Measurements from ENCODE around the gene PDXDC1. TPM values are rescaled to one million over a fixed set of nuclear protein-coding genes. Genes with fewer than 3 reads are reported as not detected.
A peak's percentile ranks its signal among the peaks of the same experiment; 100 is the strongest.
"Not testable (repeated sequence)": the region's sequence is repeated elsewhere in the genome, so short reads cannot be mapped to it uniquely, and the experiment has no call there.

The PDXDC1 gene
- total and polyA plus RNA-seq, 4 donors: 51.4 to 88.1 (median 70.5) TPM

- Histone ChIP-seq H3K27me3 (ENCODE audit: control insufficient read depth in 1 of 2, insufficient read depth in 2 of 2, low read length in 1 of 2) (no peaks in the 10 kb centered on the region), H3K9me3 (ENCODE audit: control insufficient read depth, low read length) (no peaks in the 10 kb centered on the region), H3K4me1 (ENCODE audit: control insufficient read depth in 1 of 2, insufficient read depth in 2 of 2, low read length in 2 of 2) (no peaks in the 10 kb centered on the region), H3K27ac (ENCODE audit: low read depth in 1 of 2, low read length in 2 of 2) (no peak overlapping the region), H3K4me3 (ENCODE audit: low read length in 2 of 2) (no peak overlapping the region), H3K36me3 (ENCODE audit: control insufficient read depth in 1 of 2, insufficient read depth in 2 of 2, low read length in 1 of 2) (no peaks in the 10 kb centered on the region)
- ATAC-seq (ENCODE audit: low FRiP score) (no peak), DNase-seq (no peak)
- WGBS, 2 donors: 89 to 97% methylated on average over 3 of the region's 3 CpGs
- intact Hi-C loops (cut with DNase I): no loop called here
Observed at GRCh38 chr16:15049581-15050180, 74.9 kb downstream of the PDXDC1 start.

GRCh38 chr16:15050440-15050839 lies 75.6 kb downstream of the PDXDC1 start:
- intact Hi-C loops (cut with DNase I); H3K27me3 ChIP-seq (ENCODE audit: control insufficient read depth in 1 of 2, insufficient read depth in 2 of 2, low read length in 1 of 2); H3K9me3 ChIP-seq (ENCODE audit: control insufficient read depth, low read length); H3K36me3 ChIP-seq (ENCODE audit: control insufficient read depth in 1 of 2, insufficient read depth in 2 of 2, low read length in 1 of 2); H3K27ac ChIP-seq (ENCODE audit: low read depth in 1 of 2, low read length in 2 of 2); H3K4me1 ChIP-seq (ENCODE audit: control insufficient read depth in 1 of 2, insufficient read depth in 2 of 2, low read length in 2 of 2); H3K4me3 ChIP-seq (ENCODE audit: low read length in 2 of 2); DNase-seq; ATAC-seq (ENCODE audit: low FRiP score): not testable (repeated sequence)
- 97 to 100% methylated on average over 1 of the region's 1 CpG for WGBS, 2 donors

GRCh38 chr16:15051387-15051951 lies 76.6 kb downstream of the PDXDC1 start:
- H3K9me3 ChIP-seq (ENCODE audit: control insufficient read depth, low read length): no peaks in the 10 kb centered on the region
- no peaks in the 10 kb centered on the region for H3K4me1 ChIP-seq (ENCODE audit: control insufficient read depth in 1 of 2, insufficient read depth in 2 of 2, low read length in 2 of 2)
- no peak overlapping the region for H3K4me3 ChIP-seq (ENCODE audit: low read length in 2 of 2)
- H3K27ac ChIP-seq (ENCODE audit: low read depth in 1 of 2, low read length in 2 of 2): no peak overlapping the region
- H3K27me3 ChIP-seq (ENCODE audit: control insufficient read depth in 1 of 2, insufficient read depth in 2 of 2, low read length in 1 of 2): no peaks in the 10 kb centered on the region
- H3K36me3 ChIP-seq (ENCODE audit: control insufficient read depth in 1 of 2, insufficient read depth in 2 of 2, low read length in 1 of 2): no peaks in the 10 kb centered on the region
- intact Hi-C loops (cut with DNase I): no loop called here
- no peak for DNase-seq
- WGBS, 2 donors: 95 to 97% methylated on average over 9 of the region's 9 CpGs
- no peak for ATAC-seq (ENCODE audit: low FRiP score)

- 81 to 82% methylated on average over 10 of the region's 10 CpGs for WGBS, 2 donors
- intact Hi-C loops (cut with DNase I): no loop called here
- Histone ChIP-seq H3K9me3 (ENCODE audit: control insufficient read depth, low read length) (no peaks in the 10 kb centered on the region), H3K27me3 (ENCODE audit: control insufficient read depth in 1 of 2, insufficient read depth in 2 of 2, low read length in 1 of 2) (no peaks in the 10 kb centered on the region), H3K27ac (ENCODE audit: low read depth in 1 of 2, low read length in 2 of 2) (no peak overlapping the region), H3K36me3 (ENCODE audit: control insufficient read depth in 1 of 2, insufficient read depth in 2 of 2, low read length in 1 of 2) (no peaks in the 10 kb centered on the region), H3K4me3 (ENCODE audit: low read length in 2 of 2) (no peak overlapping the region), H3K4me1 (ENCODE audit: control insufficient read depth in 1 of 2, insufficient read depth in 2 of 2, low read length in 2 of 2) (no peaks in the 10 kb centered on the region)
- ATAC-seq (ENCODE audit: low FRiP score) (no peak), DNase-seq (no peak)
Observed at GRCh38 chr16:15052747-15053476, 78.1 kb downstream of the PDXDC1 start.

- Histone ChIP-seq H3K4me1 (ENCODE audit: control insufficient read depth in 1 of 2, insufficient read depth in 2 of 2, low read length in 2 of 2) (no peaks in the 10 kb centered on the region), H3K4me3 (ENCODE audit: low read length in 2 of 2) (no peak overlapping the region), H3K27me3 (ENCODE audit: control insufficient read depth in 1 of 2, insufficient read depth in 2 of 2, low read length in 1 of 2) (no peaks in the 10 kb centered on the region), H3K27ac (ENCODE audit: low read depth in 1 of 2, low read length in 2 of 2) (no peak overlapping the region), H3K9me3 (ENCODE audit: control insufficient read depth, low read length) (no peaks in the 10 kb centered on the region), H3K36me3 (ENCODE audit: control insufficient read depth in 1 of 2, insufficient read depth in 2 of 2, low read length in 1 of 2) (no peaks in the 10 kb centered on the region)
- ATAC-seq (ENCODE audit: low FRiP score) (no peak), DNase-seq (peak in 1 of 2 donors; percentile 71)
- 93 to 94% methylated on average over 10 of the region's 10 CpGs for whole genome bisulfite sequencing, 2 donors
- intact Hi-C loops (cut with DNase I): no loop called here
Observed at GRCh38 chr16:15053904-15054303, 79.1 kb downstream of the PDXDC1 start.

- Histone ChIP-seq H3K4me1 (ENCODE audit: control insufficient read depth in 1 of 2, insufficient read depth in 2 of 2, low read length in 2 of 2) (no peaks in the 10 kb centered on the region), H3K27ac (ENCODE audit: low read depth in 1 of 2, low read length in 2 of 2) (no peak overlapping the region), H3K9me3 (ENCODE audit: control insufficient read depth, low read length) (no peaks in the 10 kb centered on the region), H3K36me3 (ENCODE audit: control insufficient read depth in 1 of 2, insufficient read depth in 2 of 2, low read length in 1 of 2) (peaks cover 0 to 1% of the 10 kb centered on the region in 2 donors), H3K4me3 (ENCODE audit: low read length in 2 of 2) (peak overlapping the region; percentile 78 to 83), H3K27me3 (ENCODE audit: control insufficient read depth in 1 of 2, insufficient read depth in 2 of 2, low read length in 1 of 2) (no peaks in the 10 kb centered on the region)
- DNase-seq (no peak), ATAC-seq (ENCODE audit: low FRiP score) (no peak)
- intact Hi-C loops (cut with DNase I): no loop called here
- WGBS, 2 donors: 83 to 84% methylated on average over 19 of the region's 19 CpGs
Observed at GRCh38 chr16:15054357-15055140, 79.7 kb downstream of the PDXDC1 start.

- intact Hi-C loops (cut with DNase I): no loop called here
- Histone ChIP-seq H3K27me3 (ENCODE audit: control insufficient read depth in 1 of 2, insufficient read depth in 2 of 2, low read length in 1 of 2) (no peaks in the 10 kb centered on the region), H3K36me3 (ENCODE audit: control insufficient read depth in 1 of 2, insufficient read depth in 2 of 2, low read length in 1 of 2) (peaks cover 0 to 3% of the 10 kb centered on the region in 2 donors), H3K27ac (ENCODE audit: low read depth in 1 of 2, low read length in 2 of 2) (peak overlapping the region in 1 of 2 donors; percentile 10), H3K4me3 (ENCODE audit: low read length in 2 of 2) (peak overlapping the region; percentile 78 to 83), H3K9me3 (ENCODE audit: control insufficient read depth, low read length) (no peaks in the 10 kb centered on the region), H3K4me1 (ENCODE audit: control insufficient read depth in 1 of 2, insufficient read depth in 2 of 2, low read length in 2 of 2) (no peaks in the 10 kb centered on the region)
- peak; percentile 53 for ATAC-seq (ENCODE audit: low FRiP score)
- peak; percentile 82 to 87 for DNase-seq
- WGBS, 2 donors: 2% methylated on average over 60 to 81 of the region's 81 CpGs
Observed at GRCh38 chr16:15055141-15056053, 80.6 kb downstream of the PDXDC1 start.
